Natural killer cell (primary cell): ENCODE measurements around the gene TACR1. TPM values are rescaled to one million over a fixed set of nuclear protein-coding genes. Genes with fewer than 3 reads are reported as not detected.

Experiments used
- ATAC-seq, 3 donors: fragments of 150-1000 bp in 2 of 3; fragments of 200-7000 bp in 1 of 3; cut with Tn5 transposase; 1 replicate in 1 of 3; 2 replicates in 2 of 3; pipeline ENCODE4 v1.10.0; 2021; ENCODE audit warnings: mild to moderate bottlenecking in 2 of 3, moderate library complexity in 2 of 3
- DNase-seq, 2 donors: peaks; one replicate each; pipeline versions ENCODE4 v3.0.0 to v3.0.0-alpha.2; 2013 to 2021; ENCODE audit warnings: mixed read lengths in 1 of 2
- H3K27ac ChIP-seq: one replicate; pipeline ENCODE4 v1.5.1; 2013; ENCODE audit warnings: mild to moderate bottlenecking, low read length
- H3K27me3 ChIP-seq: one replicate; pipeline ENCODE4 v1.6.1; 2013; ENCODE audit warnings: low read length; ENCODE audit not compliant: control insufficient read depth, insufficient read depth
- H3K36me3 ChIP-seq: one replicate; pipeline ENCODE4 v1.6.1; 2013; ENCODE audit warnings: low read length; ENCODE audit not compliant: control insufficient read depth, insufficient read depth
- H3K4me1 ChIP-seq: one replicate; pipeline ENCODE4 v1.6.1; 2013; ENCODE audit warnings: low read length; ENCODE audit not compliant: control insufficient read depth, insufficient read depth
- H3K4me3 ChIP-seq: one replicate; pipeline ENCODE4 v1.5.1; 2013; ENCODE audit warnings: low read length
- H3K9me3 ChIP-seq: one replicate; pipeline ENCODE4 v1.6.1; 2013; ENCODE audit warnings: low read length; ENCODE audit not compliant: control insufficient read depth, insufficient read depth
- H3K27ac Mint-ChIP-seq, 2 donors: one replicate each; pipeline ENCODE4 v1.8.0; 2022; ENCODE audit warnings: mild to moderate bottlenecking in 2 of 2, mixed read lengths in 2 of 2, moderate library complexity in 1 of 2
- H3K27me3 Mint-ChIP-seq, 2 donors: one replicate each; pipeline ENCODE4 v1.8.0; 2022; ENCODE audit warnings: low read depth in 2 of 2, mixed read lengths in 2 of 2
- H3K36me3 Mint-ChIP-seq: one replicate; pipeline ENCODE4 v1.8.0; 2022; ENCODE audit warnings: mixed read lengths
- H3K4me1 Mint-ChIP-seq, 2 donors: one replicate each; pipeline ENCODE4 v1.8.0; 2022; ENCODE audit warnings: mixed read lengths in 2 of 2
- H3K4me3 Mint-ChIP-seq: one replicate; pipeline ENCODE4 v1.8.0; 2022; ENCODE audit warnings: mild to moderate bottlenecking, moderate library complexity, mixed read lengths
- H3K9me3 Mint-ChIP-seq, 2 donors: one replicate each; pipeline ENCODE4 v1.8.0; 2022; ENCODE audit warnings: mixed read lengths in 2 of 2
- WGBS: methylation state at CpG from one replicate; pipeline ENCODE4 v1.1.7; 2013; ENCODE audit warnings: missing lambda C conversion rate; ENCODE audit not compliant: insufficient coverage; 5-methylcytosine and 5-hydroxymethylcytosine counted together
- intact Hi-C: fragments of 100-400 bp; cut with micrococcal nuclease; formaldehyde crosslinking; loops from one replicate; pipeline ENCODE4 v1.14.2; 2022
- total RNA-seq, 4 donors: library from RNA; stranded (reverse); fragments of 120-200 nt in 1 of 4; gene quantifications; one replicate each; pipeline versions ENCODE4 v1.2.3 to v1.2.4, GENCODE V29; 2013 to 2022
- TF ChIP-seq, protein P1 (sequence below): fragments of 200-600 bp; IDR thresholded peaks from one replicate; pipeline ENCODE4 v1.8.0; 2022; ENCODE audit warnings: antibody characterized with exemption

Gene TACR1
- total RNA-seq, 3 donors from 2014 or later (not counting 1 experiment from before 2014, with no cell fraction given) = not detected

DNA sequence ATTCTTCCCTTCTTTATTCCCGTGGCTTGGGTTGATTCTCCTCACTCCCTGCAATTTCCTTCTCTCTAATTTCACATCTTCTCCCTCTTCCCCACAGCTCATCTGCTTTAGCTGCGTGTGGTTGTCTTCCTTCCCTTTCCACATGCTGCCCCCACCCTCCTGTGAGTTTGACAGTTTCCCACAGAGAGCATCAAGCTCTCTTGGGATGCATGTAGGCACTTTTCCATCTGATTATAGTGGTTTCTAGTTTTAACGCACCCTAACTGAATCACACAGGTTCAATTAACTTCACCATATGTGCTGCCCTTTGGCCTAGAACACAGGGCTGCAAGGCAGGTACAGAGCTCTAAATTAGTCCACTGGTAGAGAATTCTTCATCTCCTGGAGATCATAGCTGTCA, 110.5 kb downstream of the TACR1 start:
- Histone ChIP-seq H3K4me3 (no peak overlapping the region), H3K36me3 (no peaks in the 10 kb centered on the region), H3K4me1 (no peaks in the 10 kb centered on the region), H3K27me3 (no peaks in the 10 kb centered on the region), H3K27ac (no peak overlapping the region), H3K9me3 (no peaks in the 10 kb centered on the region)
- H3K9me3 Mint-ChIP-seq = peaks cover 0 to 2% of the 10 kb centered on the region in 2 donors
- TF ChIP-seq, protein P1, sequence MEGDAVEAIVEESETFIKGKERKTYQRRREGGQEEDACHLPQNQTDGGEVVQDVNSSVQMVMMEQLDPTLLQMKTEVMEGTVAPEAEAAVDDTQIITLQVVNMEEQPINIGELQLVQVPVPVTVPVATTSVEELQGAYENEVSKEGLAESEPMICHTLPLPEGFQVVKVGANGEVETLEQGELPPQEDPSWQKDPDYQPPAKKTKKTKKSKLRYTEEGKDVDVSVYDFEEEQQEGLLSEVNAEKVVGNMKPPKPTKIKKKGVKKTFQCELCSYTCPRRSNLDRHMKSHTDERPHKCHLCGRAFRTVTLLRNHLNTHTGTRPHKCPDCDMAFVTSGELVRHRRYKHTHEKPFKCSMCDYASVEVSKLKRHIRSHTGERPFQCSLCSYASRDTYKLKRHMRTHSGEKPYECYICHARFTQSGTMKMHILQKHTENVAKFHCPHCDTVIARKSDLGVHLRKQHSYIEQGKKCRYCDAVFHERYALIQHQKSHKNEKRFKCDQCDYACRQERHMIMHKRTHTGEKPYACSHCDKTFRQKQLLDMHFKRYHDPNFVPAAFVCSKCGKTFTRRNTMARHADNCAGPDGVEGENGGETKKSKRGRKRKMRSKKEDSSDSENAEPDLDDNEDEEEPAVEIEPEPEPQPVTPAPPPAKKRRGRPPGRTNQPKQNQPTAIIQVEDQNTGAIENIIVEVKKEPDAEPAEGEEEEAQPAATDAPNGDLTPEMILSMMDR = no peak
- H3K36me3 Mint-ChIP-seq = no peaks in the 10 kb centered on the region
- H3K27me3 Mint-ChIP-seq = peaks cover 11 to 40% of the 10 kb centered on the region in 2 donors
- no peak overlapping the region for H3K27ac Mint-ChIP-seq
- no peak overlapping the region for H3K4me3 Mint-ChIP-seq
- intact Hi-C loops = no loop called here
- ATAC-seq (no peak), DNase-seq (no peak)
- H3K4me1 Mint-ChIP-seq = no peaks in the 10 kb centered on the region
- WGBS = 83% methylated on average over 3 of the region's 3 CpGs

DNA sequence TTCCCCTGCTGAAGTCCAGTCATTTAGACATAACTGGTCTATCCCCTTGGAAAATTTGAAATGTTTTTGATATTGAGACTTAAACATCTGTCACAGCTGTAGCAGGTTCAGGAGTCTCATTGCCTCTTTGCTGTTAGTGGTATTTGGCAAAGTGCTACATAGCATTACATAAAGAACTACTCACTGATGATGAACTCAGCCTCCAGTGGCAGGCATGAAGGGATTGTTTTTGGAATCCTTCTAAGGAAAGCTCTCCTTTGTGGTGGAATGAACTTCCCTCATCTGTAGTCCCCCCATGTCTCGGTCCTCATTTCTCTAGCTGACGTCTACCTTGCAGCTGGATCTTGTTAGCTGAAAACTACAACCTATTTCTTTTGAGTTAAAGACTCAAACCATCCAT, 111.6 kb downstream of the TACR1 start:
- Histone ChIP-seq H3K27me3 (no peaks in the 10 kb centered on the region), H3K4me3 (no peak overlapping the region), H3K36me3 (no peaks in the 10 kb centered on the region), H3K9me3 (no peaks in the 10 kb centered on the region), H3K27ac (no peak overlapping the region), H3K4me1 (no peaks in the 10 kb centered on the region)
- no peaks in the 10 kb centered on the region for H3K4me1 Mint-ChIP-seq
- H3K36me3 Mint-ChIP-seq = no peaks in the 10 kb centered on the region
- TF ChIP-seq, protein P1 = no peak
- peaks cover 11 to 40% of the 10 kb centered on the region in 2 donors for H3K27me3 Mint-ChIP-seq
- no peak overlapping the region for H3K4me3 Mint-ChIP-seq
- DNase-seq = no peak
- WGBS = 97% methylated on average over 2 of the region's 2 CpGs
- no peak overlapping the region for H3K27ac Mint-ChIP-seq
- ATAC-seq = no peak
- peaks cover 0 to 2% of the 10 kb centered on the region in 2 donors for H3K9me3 Mint-ChIP-seq
- intact Hi-C loops = no loop called here

DNA sequence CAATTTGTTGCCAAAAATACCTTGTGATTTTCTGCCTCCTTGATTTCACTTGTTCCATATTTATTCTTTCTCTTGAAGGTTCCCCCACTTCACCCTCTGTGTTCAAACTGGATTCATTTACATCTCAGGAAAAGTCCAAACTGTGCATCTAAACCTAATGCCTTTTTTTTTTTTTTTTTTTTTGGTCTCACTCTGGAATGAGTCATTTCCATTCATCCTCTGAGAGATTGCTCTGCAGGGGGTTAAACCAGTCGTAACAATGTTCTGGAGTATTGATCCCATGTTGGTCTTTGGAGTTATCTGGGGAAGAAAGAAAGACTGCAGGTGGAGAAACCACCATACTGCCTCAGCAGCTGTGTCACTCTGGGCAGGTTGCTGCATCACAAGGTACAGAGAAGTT, 119.7 kb downstream of the TACR1 start:
- H3K27ac Mint-ChIP-seq = no peak overlapping the region
- no peaks in the 10 kb centered on the region for H3K36me3 Mint-ChIP-seq
- Histone ChIP-seq H3K4me3 (no peak overlapping the region), H3K4me1 (no peaks in the 10 kb centered on the region), H3K27ac (no peak overlapping the region), H3K36me3 (no peaks in the 10 kb centered on the region), H3K27me3 (no peaks in the 10 kb centered on the region), H3K9me3 (no peaks in the 10 kb centered on the region)
- 87% methylated on average over 1 of the region's 1 CpG for WGBS
- no peak overlapping the region for H3K4me3 Mint-ChIP-seq
- TF ChIP-seq, protein P1 = no peak
- intact Hi-C loops = no loop called here
- ATAC-seq = no peak
- peaks cover 0 to under 1% of the 10 kb centered on the region in 2 donors for H3K27me3 Mint-ChIP-seq
- no peaks in the 10 kb centered on the region for H3K4me1 Mint-ChIP-seq
- DNase-seq = no peak
- H3K9me3 Mint-ChIP-seq = no peaks in the 10 kb centered on the region

DNA sequence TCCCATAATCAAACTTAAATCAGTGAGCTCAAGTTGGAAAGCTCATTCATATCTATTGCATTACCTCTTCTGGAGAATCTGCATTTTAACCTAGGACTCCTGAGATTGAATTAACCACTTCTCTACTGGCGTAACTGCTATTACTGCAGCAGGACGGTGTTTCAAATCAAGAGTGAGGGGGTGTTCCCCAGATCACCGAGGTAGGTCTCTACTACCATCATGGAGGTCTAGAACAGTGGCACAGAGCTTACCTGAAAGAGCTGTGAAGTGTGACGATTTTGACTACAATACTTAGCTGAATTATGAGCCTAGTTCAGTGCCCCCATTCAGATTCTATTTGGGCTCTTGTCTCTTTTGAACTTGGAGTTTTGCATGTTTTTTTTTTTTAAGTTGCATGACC, 121.4 kb downstream of the TACR1 start:
- no peaks in the 10 kb centered on the region for H3K4me1 Mint-ChIP-seq
- no peak overlapping the region for H3K4me3 Mint-ChIP-seq
- H3K4me1 ChIP-seq = no peaks in the 10 kb centered on the region
- no peak overlapping the region for H3K27ac Mint-ChIP-seq
- H3K36me3 ChIP-seq = no peaks in the 10 kb centered on the region
- no peak for DNase-seq
- 87% methylated on average over 4 of the region's 4 CpGs for WGBS
- TF ChIP-seq, protein P1 = no peak
- no peaks in the 10 kb centered on the region for H3K9me3 Mint-ChIP-seq
- no peak overlapping the region for H3K27ac ChIP-seq
- intact Hi-C loops = no loop called here
- ATAC-seq = no peak
- no peak overlapping the region for H3K4me3 ChIP-seq
- no peaks in the 10 kb centered on the region for H3K27me3 Mint-ChIP-seq
- H3K36me3 Mint-ChIP-seq = no peaks in the 10 kb centered on the region
- no peaks in the 10 kb centered on the region for H3K27me3 ChIP-seq
- no peaks in the 10 kb centered on the region for H3K9me3 ChIP-seq
